RWPE1 (cell line): ENCODE measurements around the gene OR10G7.

Source experiments
- CTCF ChIA-PET: fragments of 350-600 bp; sonication (Branson Sonifier 250); formaldehyde crosslinking; extraction: SDS; loops from one replicate; lab custom pipeline; 2021; lab: Yijun Ruan, JAX
- POLR2A ChIA-PET: fragments of 400-600 bp; formaldehyde crosslinking; extraction: SDS; loops from one replicate; lab custom pipeline; 2020; ENCODE audit warnings: antibody characterized with exemption; ENCODE audit not compliant: low non-redundant PET; lab: Yijun Ruan, JAX
- DNase-seq: peaks from one replicate; pipeline ENCODE4 v3.0.0; 2012; ENCODE audit warnings: low spot score
- H3K27ac ChIP-seq: fragments of 450-650 bp; 2 replicates; pipeline ENCODE4 v1.5.1; 2017
- CTCF ChIP-seq: fragments of 450-650 bp; conservative IDR thresholded peaks from 2 replicates; pipeline ENCODE4 v1.5.1; 2017; ENCODE audit warnings: low read depth, mild to moderate bottlenecking

OR10G7 gene

GRCh38 chr11:123995119-123995518 is 46.0 kb downstream of the OR10G7 start, which contains the start of gene OR10G6:
Gene OR10G6, minus strand, starts transcription at chr11:123995161. Its CDS starts 0 bp downstream, at chr11:123995161.
- POLR2A ChIA-PET = no interaction called here
- CTCF ChIA-PET = no interaction called here

More at GRCh38 chr11:123995119-123995518, 46.0 kb downstream of the OR10G7 start, which contains the start of gene OR10G6:
- H3K27ac ChIP-seq = no peak within 1 kb of the TSS
- no peak for DNase-seq
- TF ChIP-seq CTCF = no peak
